ENCODE measurements around the gene DES.
A peak's percentile ranks its signal among the peaks of the same experiment; 100 is the strongest.

Gene DES

GRCh38 chr2:219426534-219427136 is 8.5 kb downstream of the DES start:
- Histone ChIP-seq H3K4me1 (ENCODE audit: control insufficient read depth in 2 of 2, insufficient read depth in 1 of 2, low read depth in 1 of 2, low read length in 2 of 2) (peaks cover 7 to 10% of the 10 kb centered on the region in 2 donors), H2BK5ac (ENCODE audit: low read length) (peak overlapping the region; percentile 89), H4K91ac (ENCODE audit: low read depth, low read length, poor library complexity) (no peak overlapping the region), H3K23ac (ENCODE audit: low read depth, low read length, poor library complexity) (peak overlapping the region; percentile 85), H4K8ac (ENCODE audit: low read depth, low read length) (no peak overlapping the region), H2BK120ac (ENCODE audit: low read depth, low read length) (no peak overlapping the region), H3K27ac (replicated peaks; ENCODE audit: low read length) (no peak overlapping the region), H3K4me3 (ENCODE audit: low read length in 2 of 2) (no peak overlapping the region), H3K79me1 (ENCODE audit: low read depth, low read length) (no peaks in the 10 kb centered on the region), H2BK15ac (ENCODE audit: low read length) (no peak overlapping the region), H3K27me3 (ENCODE audit: control insufficient read depth in 3 of 3, insufficient read depth in 3 of 3, low read depth in 1 of 3, low read length in 3 of 3) (peaks cover 0 to 50% (median 0%) of the 10 kb centered on the region in 3 experiments), H3K4me2 (ENCODE audit: insufficient read depth, low read length, poor library complexity, severe bottlenecking) (no peak overlapping the region), H3K36me3 (replicated peaks in 1 of 2; ENCODE audit: control insufficient read depth in 2 of 2, insufficient read depth in 2 of 2, low read length in 2 of 2) (no peaks in the 10 kb centered on the region), H3K18ac (ENCODE audit: low read length) (peak overlapping the region; percentile 90), H3K4ac (ENCODE audit: low read length) (no peak overlapping the region), H3K9me3 (replicated peaks in 1 of 2; ENCODE audit: control insufficient read depth in 2 of 2, insufficient read depth in 1 of 2, low read depth in 1 of 2, low read length in 2 of 2) (no peaks in the 10 kb centered on the region), H2BK12ac (ENCODE audit: low read length) (no peak overlapping the region), H3K9ac (ENCODE audit: low read depth, low read length, poor library complexity) (no peak overlapping the region), H2AFZ (ENCODE audit: low read length) (no peak overlapping the region), H2AK5ac (ENCODE audit: low read depth, low read length) (peak overlapping the region; percentile 90), H3K14ac (ENCODE audit: low read length) (no peak overlapping the region)
- no CpG with 5 or more reads among the region's 7 CpGs for WGBS, 2 donors (ENCODE audit: extremely low coverage in 2 of 2, insufficient read length in 2 of 2, insufficient replicate concordance in 1 of 2)
- no peak for DNase-seq (ENCODE audit: low spot score)

GRCh38 chr2:219428469-219428868 is 10.3 kb downstream of the DES start:
- Histone ChIP-seq H3K4me3 (ENCODE audit: low read length in 2 of 2) (no peak overlapping the region), H2AFZ (ENCODE audit: low read length) (no peak overlapping the region), H2BK5ac (ENCODE audit: low read length) (no peak overlapping the region), H2AK5ac (ENCODE audit: low read depth, low read length) (no peak overlapping the region), H3K4me2 (ENCODE audit: insufficient read depth, low read length, poor library complexity, severe bottlenecking) (no peak overlapping the region), H4K8ac (ENCODE audit: low read depth, low read length) (no peak overlapping the region), H2BK12ac (ENCODE audit: low read length) (no peak overlapping the region), H3K4ac (ENCODE audit: low read length) (no peak overlapping the region), H3K36me3 (replicated peaks in 1 of 2; ENCODE audit: control insufficient read depth in 2 of 2, insufficient read depth in 2 of 2, low read length in 2 of 2) (no peaks in the 10 kb centered on the region), H3K4me1 (ENCODE audit: control insufficient read depth in 2 of 2, insufficient read depth in 1 of 2, low read depth in 1 of 2, low read length in 2 of 2) (peaks cover 7 to 10% of the 10 kb centered on the region in 2 donors), H3K9ac (ENCODE audit: low read depth, low read length, poor library complexity) (no peak overlapping the region), H3K9me3 (replicated peaks in 1 of 2; ENCODE audit: control insufficient read depth in 2 of 2, insufficient read depth in 1 of 2, low read depth in 1 of 2, low read length in 2 of 2) (no peaks in the 10 kb centered on the region), H2BK120ac (ENCODE audit: low read depth, low read length) (no peak overlapping the region), H3K23ac (ENCODE audit: low read depth, low read length, poor library complexity) (no peak overlapping the region), H3K27me3 (ENCODE audit: control insufficient read depth in 3 of 3, insufficient read depth in 3 of 3, low read depth in 1 of 3, low read length in 3 of 3) (peaks cover 0 to 53% (median 0%) of the 10 kb centered on the region in 3 experiments), H4K91ac (ENCODE audit: low read depth, low read length, poor library complexity) (no peak overlapping the region), H3K18ac (ENCODE audit: low read length) (no peak overlapping the region), H2BK15ac (ENCODE audit: low read length) (no peak overlapping the region), H3K27ac (replicated peaks; ENCODE audit: low read length) (no peak overlapping the region), H3K14ac (ENCODE audit: low read length) (no peak overlapping the region), H3K79me1 (ENCODE audit: low read depth, low read length) (no peaks in the 10 kb centered on the region)
- DNase-seq (ENCODE audit: low spot score): no peak

- no peak overlapping the region for H3K23ac ChIP-seq (ENCODE audit: low read depth, low read length, poor library complexity)
- H2BK5ac ChIP-seq (ENCODE audit: low read length): no peak overlapping the region
- no peak overlapping the region for H3K4me3 ChIP-seq (ENCODE audit: low read length in 2 of 2)
- H2BK15ac ChIP-seq (ENCODE audit: low read length): no peak overlapping the region
- H3K9ac ChIP-seq (ENCODE audit: low read depth, low read length, poor library complexity): no peak overlapping the region
- H3K4me2 ChIP-seq (ENCODE audit: insufficient read depth, low read length, poor library complexity, severe bottlenecking): no peak overlapping the region
- H3K27ac ChIP-seq (replicated peaks; ENCODE audit: low read length): no peak overlapping the region
- no peak overlapping the region for H4K91ac ChIP-seq (ENCODE audit: low read depth, low read length, poor library complexity)
- no peak overlapping the region for H2AK5ac ChIP-seq (ENCODE audit: low read depth, low read length)
- WGBS, 2 donors (ENCODE audit: extremely low coverage in 2 of 2, insufficient read length in 2 of 2, insufficient replicate concordance in 1 of 2): no CpG with 5 or more reads among the region's 7 CpGs
- H3K14ac ChIP-seq (ENCODE audit: low read length): no peak overlapping the region
- no peak overlapping the region for H2AFZ ChIP-seq (ENCODE audit: low read length)
- no peaks in the 10 kb centered on the region for H3K9me3 ChIP-seq (replicated peaks in 1 of 2; ENCODE audit: control insufficient read depth in 2 of 2, insufficient read depth in 1 of 2, low read depth in 1 of 2, low read length in 2 of 2)
- DNase-seq (ENCODE audit: low spot score): no peak
- H4K8ac ChIP-seq (ENCODE audit: low read depth, low read length): no peak overlapping the region
- H3K27me3 ChIP-seq (ENCODE audit: control insufficient read depth in 3 of 3, insufficient read depth in 3 of 3, low read depth in 1 of 3, low read length in 3 of 3): peaks cover 0 to 68% (median 4%) of the 10 kb centered on the region in 3 experiments
- peaks cover 14 to 17% of the 10 kb centered on the region in 2 donors for H3K4me1 ChIP-seq (ENCODE audit: control insufficient read depth in 2 of 2, insufficient read depth in 1 of 2, low read depth in 1 of 2, low read length in 2 of 2)
- H2BK12ac ChIP-seq (ENCODE audit: low read length): peak overlapping the region; percentile 93
- H3K36me3 ChIP-seq (replicated peaks in 1 of 2; ENCODE audit: control insufficient read depth in 2 of 2, insufficient read depth in 2 of 2, low read length in 2 of 2): no peaks in the 10 kb centered on the region
- H3K79me1 ChIP-seq (ENCODE audit: low read depth, low read length): no peaks in the 10 kb centered on the region
- no peak overlapping the region for H3K18ac ChIP-seq (ENCODE audit: low read length)
- H2BK120ac ChIP-seq (ENCODE audit: low read depth, low read length): no peak overlapping the region
- no peak overlapping the region for H3K4ac ChIP-seq (ENCODE audit: low read length)
Observed at GRCh38 chr2:219429958-219430606, 11.9 kb downstream of the DES start.

- H2BK12ac ChIP-seq (ENCODE audit: low read length): peak overlapping the region; percentile 93
- H3K36me3 ChIP-seq (replicated peaks in 1 of 2; ENCODE audit: control insufficient read depth in 2 of 2, insufficient read depth in 2 of 2, low read length in 2 of 2): no peaks in the 10 kb centered on the region
- H3K79me1 ChIP-seq (ENCODE audit: low read depth, low read length): no peaks in the 10 kb centered on the region
- H3K18ac ChIP-seq (ENCODE audit: low read length): peak overlapping the region; percentile 45
- no peak overlapping the region for H3K4me3 ChIP-seq (ENCODE audit: low read length in 2 of 2)
- no CpG with 5 or more reads among the region's 9 CpGs for WGBS, 2 donors (ENCODE audit: extremely low coverage in 2 of 2, insufficient read length in 2 of 2, insufficient replicate concordance in 1 of 2)
- no peak overlapping the region for H3K4ac ChIP-seq (ENCODE audit: low read length)
- H2AFZ ChIP-seq (ENCODE audit: low read length): no peak overlapping the region
- no peak overlapping the region for H4K91ac ChIP-seq (ENCODE audit: low read depth, low read length, poor library complexity)
- no peak overlapping the region for H3K4me2 ChIP-seq (ENCODE audit: insufficient read depth, low read length, poor library complexity, severe bottlenecking)
- no peak for DNase-seq (ENCODE audit: low spot score)
- no peak overlapping the region for H3K27ac ChIP-seq (replicated peaks; ENCODE audit: low read length)
- H2BK120ac ChIP-seq (ENCODE audit: low read depth, low read length): no peak overlapping the region
- H2BK15ac ChIP-seq (ENCODE audit: low read length): peak overlapping the region; percentile 65
- H2AK5ac ChIP-seq (ENCODE audit: low read depth, low read length): no peak overlapping the region
- H3K27me3 ChIP-seq (ENCODE audit: control insufficient read depth in 3 of 3, insufficient read depth in 3 of 3, low read depth in 1 of 3, low read length in 3 of 3): peaks cover 0 to 69% (median 13%) of the 10 kb centered on the region in 3 experiments
- H3K9ac ChIP-seq (ENCODE audit: low read depth, low read length, poor library complexity): peak overlapping the region; percentile 1
- H3K9me3 ChIP-seq (replicated peaks in 1 of 2; ENCODE audit: control insufficient read depth in 2 of 2, insufficient read depth in 1 of 2, low read depth in 1 of 2, low read length in 2 of 2): no peaks in the 10 kb centered on the region
- H3K4me1 ChIP-seq (ENCODE audit: control insufficient read depth in 2 of 2, insufficient read depth in 1 of 2, low read depth in 1 of 2, low read length in 2 of 2): peaks cover 15 to 16% of the 10 kb centered on the region in 2 donors
- peak overlapping the region; percentile 92 for H3K14ac ChIP-seq (ENCODE audit: low read length)
- no peak overlapping the region for H4K8ac ChIP-seq (ENCODE audit: low read depth, low read length)
- no peak overlapping the region for H3K23ac ChIP-seq (ENCODE audit: low read depth, low read length, poor library complexity)
- H2BK5ac ChIP-seq (ENCODE audit: low read length): no peak overlapping the region
Observed at GRCh38 chr2:219430633-219431615, 12.7 kb downstream of the DES start.
